K562 (cell line): ENCODE results near the gene UGT1A6. TPM values are rescaled to one million over a fixed set of nuclear protein-coding genes. Genes with fewer than 3 reads are reported as not detected.

Source experiments
- ATAC-seq: fragments of 200-7000 bp; cut with Tn5 transposase; 3 replicates; pipeline ENCODE4 v1.9.1; 2020; ENCODE audit warnings: moderate library complexity
- BruUV-seq: library from RNA; stranded (reverse); fragments of 400-500 nt; replicated peaks from 2 replicates; lab custom pipeline; 2021; lab: Mats Ljungman, UMichigan
- CTCF ChIA-PET: fragments of 300-600 bp; formaldehyde crosslinking; extraction: SDS; loops from one replicate; lab custom pipeline; 2021; ENCODE audit warnings: low intra/inter-chr PET ratio; lab: Yijun Ruan, JAX
- POLR2A ChIA-PET: fragments of 300-600, 350-650 bp; sonication (Branson Sonifier 250); formaldehyde crosslinking; extraction: SDS; loops from one replicate; lab custom pipeline; 2021; ENCODE audit warnings: antibody characterized with exemption, inconsistent platforms; lab: Yijun Ruan, JAX
- DNase-seq, 4 experiments: peaks; one replicate each; pipeline versions ENCODE4 v3.0.0 to v3.0.0-alpha.2; 2011 to 2018; ENCODE audit warnings: low spot score in 3 of 4, mixed read lengths in 3 of 4; ENCODE audit errors: extremely low read depth in 1 of 4
- FAIRE-seq: peaks from 2 replicates; lab custom pipeline; 2011; peaks lifted over from hg19 to GRCh38; lab: Jason Lieb, UNC
- H2AFZ ChIP-seq: 2 replicates; pipeline ENCODE4 v1.6.0; 2011; ENCODE audit warnings: low read depth, low read length, control low read depth, inconsistent platforms
- H3K27ac ChIP-seq: fragments of 200-600 bp; 3 replicates; pipeline ENCODE4 v1.8.0; 2011; ENCODE audit warnings: low read depth, mild to moderate bottlenecking, control low read depth, inconsistent platforms, low read length, moderate library complexity, mixed read lengths; ENCODE audit errors: extremely low read depth
- H3K27me3 ChIP-seq, 2 experiments: fragments of 300-600 bp in 1 of 2; 2 replicates in 1 of 2; 3 replicates in 1 of 2; pipeline versions ENCODE4 v1.6.0 to v1.8.0; 2011; ENCODE audit warnings: inconsistent platforms in 2 of 2, low read length in 2 of 2, mild to moderate bottlenecking in 1 of 2, mixed read lengths in 1 of 2, moderate library complexity in 1 of 2; ENCODE audit not compliant: control insufficient read depth in 2 of 2, insufficient read depth in 2 of 2
- H3K36me3 ChIP-seq: fragments of 300-600 bp; 3 replicates; pipeline ENCODE4 v1.8.0; 2011; ENCODE audit warnings: mild to moderate bottlenecking, low read length, inconsistent platforms; ENCODE audit not compliant: control insufficient read depth, insufficient read depth
- H3K4me1 ChIP-seq, 2 experiments: fragments of 200-600 bp in 1 of 2; replicated peaks in 1 of 2; 2 replicates in 1 of 2; 3 replicates in 1 of 2; pipeline versions ENCODE4 v1.5.1 to v1.8.0; 2011; ENCODE audit warnings: inconsistent platforms in 2 of 2, low read length in 2 of 2, mild to moderate bottlenecking in 1 of 2, mixed read lengths in 1 of 2, moderate library complexity in 1 of 2; ENCODE audit not compliant: control insufficient read depth in 2 of 2, insufficient read depth in 2 of 2
- H3K4me2 ChIP-seq: 2 replicates; pipeline ENCODE4 v1.6.1; 2011; ENCODE audit warnings: low read length, control low read depth, inconsistent platforms, mixed read lengths; ENCODE audit not compliant: insufficient read depth
- H3K4me3 ChIP-seq: fragments of 200-600 bp; sonication (generic), shearing (Covaris generic); 2 replicates; pipeline ENCODE4 v1.5.1; 2016; ENCODE audit warnings: control low read depth, inconsistent platforms
- H3K79me2 ChIP-seq: fragments of 200-600 bp; 3 replicates; pipeline ENCODE4 v1.8.0; 2011; ENCODE audit warnings: low read length, inconsistent platforms; ENCODE audit not compliant: control insufficient read depth, insufficient read depth
- H3K9ac ChIP-seq, 2 experiments: 2 replicates each; pipeline versions ENCODE4 v1.6.0 to v1.6.1; 2011; ENCODE audit warnings: low read depth in 2 of 2, low read length in 2 of 2, control low read depth in 1 of 2, inconsistent platforms in 1 of 2, mild to moderate bottlenecking in 1 of 2, mixed read lengths in 1 of 2; ENCODE audit not compliant: insufficient read depth in 1 of 2
- H3K9me1 ChIP-seq: one replicate; pipeline ENCODE4 v1.6.0; 2011; ENCODE audit warnings: inconsistent platforms, mild to moderate bottlenecking, low read length, moderate library complexity; ENCODE audit not compliant: control insufficient read depth, insufficient read depth
- H3K9me3 ChIP-seq: replicated peaks from 2 replicates; pipeline ENCODE4 v1.5.1; 2011; ENCODE audit warnings: low read depth, low read length, inconsistent platforms; ENCODE audit not compliant: control insufficient read depth, insufficient read depth
- H4K20me1 ChIP-seq: replicated peaks from 2 replicates; pipeline ENCODE4 v1.6.1; 2011; ENCODE audit warnings: low read length, inconsistent platforms, mixed read lengths; ENCODE audit not compliant: control insufficient read depth, insufficient read depth
- FOXJ3 ChIP-seq: sonication (generic); formaldehyde crosslinking; IDR thresholded peaks from 2 replicates; pipeline ENCODE4 v1.4.0; 2020; ENCODE audit warnings: mild to moderate bottlenecking, missing genetic modification reagents
- FOXM1 ChIP-seq, 2 experiments: fragments of 450-650 bp in 1 of 2; sonication (generic) in 1 of 2; formaldehyde crosslinking in 1 of 2; IDR thresholded peaks; 2 replicates each; pipeline versions ENCODE4 v1.6.1 to v1.9.0; 2017 to 2022; ENCODE audit warnings: low read depth in 2 of 2, mild to moderate bottlenecking in 2 of 2, missing genetic modification reagents in 1 of 2, moderate library complexity in 1 of 2
- GATA2 ChIP-seq: sonication (generic); formaldehyde crosslinking; IDR thresholded peaks from 2 replicates; pipeline ENCODE4 v1.4.0; 2020; ENCODE audit warnings: mild to moderate bottlenecking, missing genetic modification reagents
- KDM4B ChIP-seq, 2 experiments: fragments of 450-650 bp in 1 of 2; sonication (generic) in 1 of 2; IDR thresholded peaks; 2 replicates each; pipeline ENCODE4 v1.6.1; 2016 to 2017; ENCODE audit warnings: borderline replicate concordance in 2 of 2, antibody characterized with exemption in 1 of 2, low read depth in 1 of 2, mild to moderate bottlenecking in 1 of 2
- LARP7 ChIP-seq: fragments of 450-650 bp; IDR thresholded peaks from 2 replicates; pipeline ENCODE4 v1.6.1; 2016
- NFRKB ChIP-seq: fragments of 450-650 bp; IDR thresholded peaks from 2 replicates; pipeline ENCODE4 v1.6.1; 2016; ENCODE audit warnings: low read depth
- PHF21A ChIP-seq: fragments of 450-650 bp; IDR thresholded peaks from 2 replicates; pipeline ENCODE4 v1.6.1; 2017; ENCODE audit warnings: low read depth, borderline replicate concordance
- SLC30A9 ChIP-seq: fragments of 250-450 bp; sonication (Bioruptor Pico); IDR thresholded peaks from 2 replicates; pipeline ENCODE4 v1.8.0; 2022; ENCODE audit warnings: mild to moderate bottlenecking, moderate library complexity
- SMAD2 ChIP-seq: fragments of 150-350 bp; IDR thresholded peaks from 2 replicates; pipeline ENCODE4 v1.6.1; 2014; ENCODE audit warnings: low read depth, mild to moderate bottlenecking, low read length
- SREBF1 ChIP-seq: fragments of 150-350 bp; IDR thresholded peaks from 2 replicates; pipeline ENCODE4 v1.6.1; 2014; ENCODE audit warnings: antibody characterized with exemption, low read depth, low read length, borderline replicate concordance
- STAT5B ChIP-seq: fragments of 250-450 bp; sonication (Bioruptor Pico); IDR thresholded peaks from 2 replicates; pipeline ENCODE4 v1.8.0; 2021; ENCODE audit warnings: mild to moderate bottlenecking, inconsistent platforms
- ZNF408 ChIP-seq: fragments of 250-450 bp; sonication (Bioruptor Pico); IDR thresholded peaks from 2 replicates; pipeline ENCODE4 v1.4.0; 2020; ENCODE audit warnings: low read depth, mild to moderate bottlenecking, moderate library complexity
- WGBS: fragments of 100-300 bp; shearing (Covaris generic); methylation state at CpG from one replicate; pipeline ENCODE4 v1.1.6; 2016; ENCODE audit warnings: low coverage, mixed read lengths; ENCODE audit not compliant: insufficient coverage; ENCODE audit errors: missing lambda C conversion rate; 5-methylcytosine and 5-hydroxymethylcytosine counted together
- in situ Hi-C: fragments of 300-500 bp; cut with MboI; formaldehyde crosslinking; loops from 4 replicates; pipeline ENCODE4 v1.15.0; 2018; ENCODE audit warnings: inconsistent platforms, mixed read lengths
- intact Hi-C: fragments of 100-400 bp; cut with micrococcal nuclease; formaldehyde crosslinking; loops from 2 replicates; pipeline ENCODE4 v1.14.2; 2022
- polyA plus RNA-seq, 8 experiments: library from polyadenylated mRNA; depleted of rRNA in 4 of 8; stranded (reverse) in 5 of 8; unstranded in 3 of 8; fragments of >200 nt; fragmentation: Nextera tagmentation in 2 of 8; fragmentation: Illumina TruSeq in 1 of 8; extraction: Ambion mirVana in 2 of 8; extraction: Trizol in 1 of 8; gene quantifications; 2 replicates each; pipeline versions ENCODE4 v1.2.1 to v1.2.3, GENCODE V29; 2011 to 2014; ENCODE audit warnings: inconsistent platforms in 1 of 8, missing spikeins in 1 of 8
- total RNA-seq, 7 experiments: library from RNA; depleted of rRNA in 6 of 7; stranded (reverse); fragments of >200 nt in 6 of 7; fragmentation: Illumina TruSeq in 2 of 7; extraction: Trizol in 2 of 7; gene quantifications; 2 replicates each; pipeline versions ENCODE4 v1.2.1 to v1.2.3, GENCODE V29; 2011 to 2021; ENCODE audit warnings: low replicate concordance in 1 of 7
- TF ChIP-seq, protein P1 (sequence below), 2 experiments: IDR thresholded peaks; 2 replicates each; pipeline ENCODE4 v1.6.1; 2011; ENCODE audit warnings: borderline replicate concordance in 1 of 2, control low read depth in 1 of 2, low read depth in 1 of 2, low read length in 1 of 2, mild to moderate bottlenecking in 1 of 2, mixed read lengths in 1 of 2, moderate library complexity in 1 of 2; ENCODE audit not compliant: insufficient read depth in 1 of 2, insufficient read length in 1 of 2, poor library complexity in 1 of 2, severe bottlenecking in 1 of 2; ENCODE audit errors: extremely low read depth in 1 of 2
- TF ChIP-seq, protein P2 (sequence below): fragments of 250-450 bp; sonication (Bioruptor Pico); IDR thresholded peaks from 2 replicates; pipeline ENCODE4 v1.8.0; 2022; ENCODE audit warnings: inconsistent platforms

The UGT1A6 gene
- total and polyA plus RNA-seq, 9 of the 15 experiments (the other 6 are each of a cell fraction or from before 2014, with no cell fraction given), result not detected

DNA sequence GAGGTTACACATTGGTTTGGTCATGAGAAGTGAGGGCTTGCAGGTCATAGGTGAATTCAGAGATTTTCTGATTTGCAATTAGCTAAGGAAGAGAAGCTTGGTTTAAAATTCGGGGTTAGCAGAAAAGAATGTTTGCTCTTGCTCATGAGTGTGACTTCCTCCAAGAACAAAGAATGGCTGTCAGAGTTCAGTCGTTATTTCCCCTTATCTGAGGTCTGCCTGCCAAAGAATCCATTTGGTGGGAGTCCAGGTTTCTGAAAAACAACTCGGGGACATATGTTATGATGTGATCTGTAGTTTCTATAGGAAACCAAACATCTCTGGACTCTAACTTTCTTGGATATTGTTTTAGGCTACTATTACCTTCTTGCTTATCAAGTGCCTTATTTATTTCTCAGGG is 3.2 kb upstream of the UGT1A6 start (continued):
- no peak for TF ChIP-seq ZNF408
- no peak for TF ChIP-seq GATA2 (CRISPR knock-in tag)
- no peak for TF ChIP-seq SREBF1
- TF ChIP-seq STAT5B (CRISPR knock-in tag), result no peak
- no peak for TF ChIP-seq LARP7
- no peak for TF ChIP-seq SLC30A9 (CRISPR knock-in tag)
- no peak for TF ChIP-seq PHF21A
- no peak for TF ChIP-seq FOXJ3 (CRISPR knock-in tag)

DNA sequence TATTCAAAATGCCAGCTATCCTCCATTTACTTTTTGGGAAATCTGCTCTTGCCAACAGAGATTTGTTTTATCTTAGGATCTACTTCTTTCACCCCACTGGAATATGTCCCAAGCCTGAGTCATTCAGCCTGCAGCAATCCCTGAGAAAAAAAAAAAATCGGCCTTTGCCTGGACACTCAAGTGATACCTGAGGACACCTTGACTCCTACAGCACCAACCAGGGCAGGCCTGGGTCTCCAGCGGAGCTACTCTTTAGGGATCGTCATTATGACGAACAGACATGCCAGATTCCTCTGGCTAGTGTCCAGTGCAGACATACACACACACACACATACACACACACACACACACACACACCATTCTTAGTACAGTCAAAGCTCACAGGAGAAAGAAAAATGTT is 2.2 kb upstream of the UGT1A6 start:
- DNase-seq, result no peak
- ChIA-PET CTCF (no interaction called here), POLR2A (interaction anchor here (1.8 kb wide), 1 partner anchor 10 kb away, joined by 5 read pairs; no protein-coding TSS in a partner anchor)
- BruUV-seq, result no TSS peak
- no peak for ATAC-seq
- no peaks in the 10 kb centered on the region; the same call in 1 of the 2 replicates for H4K20me1 ChIP-seq
- H3K9ac ChIP-seq, result no peak overlapping the region
- H3K27me3 ChIP-seq, result peaks cover 0 to 8% of the 10 kb centered on the region in 2 experiments; a peak in 3 of 5 replicates
- no peak overlapping the region for H3K4me2 ChIP-seq
- no peak overlapping the region for H2AFZ ChIP-seq
- in situ Hi-C loops, result no loop called here
- H3K4me3 ChIP-seq, result no peak overlapping the region
- H3K79me2 ChIP-seq, result no peaks in the 10 kb centered on the region
- no peaks in the 10 kb centered on the region for H3K9me3 ChIP-seq
- no peak overlapping the region for H3K27ac ChIP-seq
- FAIRE-seq, result no peak
- no peaks in the 10 kb centered on the region for H3K4me1 ChIP-seq
- intact Hi-C loops, result no loop called here
- no peaks in the 10 kb centered on the region for H3K36me3 ChIP-seq
- 0% methylated on average over 4 of the region's 4 CpGs for WGBS
- no peak for TF ChIP-seq KDM4B (IDR thresholded peaks at IDR 0.05; ENCODE audit: borderline replicate concordance in 2 of 2, low read depth in 1 of 2)
- no peak for TF ChIP-seq FOXM1 (IDR thresholded peaks at IDR 0.05; ENCODE audit: low read depth)
- no peak for TF ChIP-seq FOXM1 (CRISPR knock-in tag; IDR thresholded peaks at IDR 0.05; ENCODE audit: low read depth)
- TF ChIP-seq SMAD2, result no peak
- TF ChIP-seq, protein P1, sequence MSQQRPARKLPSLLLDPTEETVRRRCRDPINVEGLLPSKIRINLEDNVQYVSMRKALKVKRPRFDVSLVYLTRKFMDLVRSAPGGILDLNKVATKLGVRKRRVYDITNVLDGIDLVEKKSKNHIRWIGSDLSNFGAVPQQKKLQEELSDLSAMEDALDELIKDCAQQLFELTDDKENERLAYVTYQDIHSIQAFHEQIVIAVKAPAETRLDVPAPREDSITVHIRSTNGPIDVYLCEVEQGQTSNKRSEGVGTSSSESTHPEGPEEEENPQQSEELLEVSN (IDR thresholded peaks at IDR 0.05; ENCODE audit: borderline replicate concordance in 1 of 2, extremely low read depth in 1 of 2, insufficient read depth in 1 of 2, insufficient read length in 1 of 2, low read depth in 1 of 2, low read length in 1 of 2, poor library complexity in 1 of 2, severe bottlenecking in 1 of 2), result no peak
- TF ChIP-seq, protein P2, sequence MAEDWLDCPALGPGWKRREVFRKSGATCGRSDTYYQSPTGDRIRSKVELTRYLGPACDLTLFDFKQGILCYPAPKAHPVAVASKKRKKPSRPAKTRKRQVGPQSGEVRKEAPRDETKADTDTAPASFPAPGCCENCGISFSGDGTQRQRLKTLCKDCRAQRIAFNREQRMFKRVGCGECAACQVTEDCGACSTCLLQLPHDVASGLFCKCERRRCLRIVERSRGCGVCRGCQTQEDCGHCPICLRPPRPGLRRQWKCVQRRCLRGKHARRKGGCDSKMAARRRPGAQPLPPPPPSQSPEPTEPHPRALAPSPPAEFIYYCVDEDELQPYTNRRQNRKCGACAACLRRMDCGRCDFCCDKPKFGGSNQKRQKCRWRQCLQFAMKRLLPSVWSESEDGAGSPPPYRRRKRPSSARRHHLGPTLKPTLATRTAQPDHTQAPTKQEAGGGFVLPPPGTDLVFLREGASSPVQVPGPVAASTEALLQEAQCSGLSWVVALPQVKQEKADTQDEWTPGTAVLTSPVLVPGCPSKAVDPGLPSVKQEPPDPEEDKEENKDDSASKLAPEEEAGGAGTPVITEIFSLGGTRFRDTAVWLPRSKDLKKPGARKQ (CRISPR knock-in tag), result no peak
- TF ChIP-seq NFRKB, result no peak
- TF ChIP-seq, all 486 proteins: peak for 0
- H3K9me1 ChIP-seq, result no peaks in the 10 kb centered on the region
